Neural cell (in vitro differentiated cells): ENCODE measurements around the gene IFNLR1. TPM values are rescaled to one million over a fixed set of nuclear protein-coding genes. Genes with fewer than 3 reads are reported as not detected.

Source experiments
- H2AFZ ChIP-seq: fragments of 200-600, 300-800 bp; sonication (generic), shearing (Covaris generic); 2 replicates; pipeline ENCODE4 v1.6.0; 2014; ENCODE audit warnings: low read depth, mild to moderate bottlenecking, antibody characterized with exemption, low read length, moderate library complexity
- H3F3A ChIP-seq: fragments of 200-600 bp; shearing (Covaris generic); 2 replicates; pipeline ENCODE4 v1.6.1; 2016; ENCODE audit warnings: mild to moderate bottlenecking, moderate library complexity, mixed read lengths, antibody characterized with exemption, low read length; ENCODE audit not compliant: insufficient read depth, poor library complexity, severe bottlenecking
- H3K27ac ChIP-seq: fragments of 200-600, 300-800 bp; sonication (generic), shearing (Covaris generic); 2 replicates; pipeline ENCODE4 v1.5.1; 2014; ENCODE audit warnings: mild to moderate bottlenecking, low read length, moderate library complexity
- H3K27me3 ChIP-seq: fragments of 300-800, 200-600 bp; sonication (generic), shearing (Covaris generic); 2 replicates; pipeline ENCODE4 v1.6.0; 2014; ENCODE audit warnings: mild to moderate bottlenecking, low read depth, low read length, moderate library complexity; ENCODE audit not compliant: insufficient read depth
- H3K36me3 ChIP-seq: fragments of 300-800, 200-600 bp; sonication (generic), shearing (Covaris generic); 2 replicates; pipeline ENCODE4 v1.5.1; 2014; ENCODE audit warnings: mild to moderate bottlenecking, antibody characterized with exemption, low read length, moderate library complexity; ENCODE audit not compliant: insufficient read depth
- H3K4me2 ChIP-seq: fragments of 300-800, 200-600 bp; sonication (generic), shearing (Covaris generic); 2 replicates; pipeline ENCODE4 v1.6.0; 2014; ENCODE audit warnings: mild to moderate bottlenecking, low read length
- H3K4me3 ChIP-seq: fragments of 300-800, 200-600 bp; sonication (generic), shearing (Covaris generic); 2 replicates; pipeline ENCODE4 v1.5.1; 2014; ENCODE audit warnings: mild to moderate bottlenecking, low read length, moderate library complexity
- H3K79me2 ChIP-seq: fragments of 200-600 bp; shearing (Covaris generic); replicated peaks from 2 replicates; pipeline ENCODE4 v1.6.0; 2014; ENCODE audit warnings: mild to moderate bottlenecking, low read length, moderate library complexity; ENCODE audit not compliant: insufficient read depth
- H3K9ac ChIP-seq: fragments of 300-800, 200-600 bp; sonication (generic), shearing (Covaris generic); 2 replicates; pipeline ENCODE4 v1.6.1; 2016; ENCODE audit warnings: mild to moderate bottlenecking, low read length, mixed read lengths
- H3K9me2 ChIP-seq: fragments of 200-600 bp; shearing (Covaris generic); 2 replicates; pipeline ENCODE4 v1.6.1; 2016; ENCODE audit warnings: mild to moderate bottlenecking, low read length, mixed read lengths; ENCODE audit not compliant: insufficient read depth
- H3K9me3 ChIP-seq: fragments of 200-600, 300-800 bp; sonication (generic), shearing (Covaris generic); 2 replicates; pipeline ENCODE4 v1.6.1; 2016; ENCODE audit warnings: mild to moderate bottlenecking, mixed run types, low read length, moderate library complexity, mixed read lengths
- H4K20me1 ChIP-seq: fragments of 200-600 bp; shearing (Covaris generic); 2 replicates; pipeline ENCODE4 v1.6.1; 2016; ENCODE audit warnings: mild to moderate bottlenecking, mixed run types; ENCODE audit not compliant: insufficient read depth
- CTCF ChIP-seq: fragments of 450-650 bp; IDR thresholded peaks from 2 replicates; pipeline ENCODE4 v1.5.1; 2014; ENCODE audit warnings: antibody characterized with exemption, mild to moderate bottlenecking, moderate library complexity; ENCODE audit not compliant: poor library complexity, severe bottlenecking
- EP300 ChIP-seq: fragments of 450-650 bp; conservative IDR thresholded peaks from 2 replicates; pipeline ENCODE4 v1.6.1; 2014; ENCODE audit warnings: antibody characterized with exemption, mild to moderate bottlenecking, moderate library complexity; ENCODE audit not compliant: poor library complexity, severe bottlenecking
- EZH2 ChIP-seq: fragments of 200-600, 300-800 bp; shearing (Covaris generic), sonication (generic); IDR thresholded peaks from 2 replicates; pipeline ENCODE4 v1.6.1; 2014; ENCODE audit warnings: antibody characterized with exemption, low read length, borderline replicate concordance, mild to moderate bottlenecking; ENCODE audit not compliant: insufficient read depth, poor library complexity, severe bottlenecking
- MXI1 ChIP-seq: fragments of 450-650 bp; conservative IDR thresholded peaks from 2 replicates; pipeline ENCODE4 v1.6.1; 2014; ENCODE audit warnings: antibody characterized with exemption, mild to moderate bottlenecking; ENCODE audit not compliant: poor library complexity, severe bottlenecking
- POLR2AphosphoS5 ChIP-seq: IDR thresholded peaks from 2 replicates; pipeline ENCODE4 v1.6.1; 2012
- RAD21 ChIP-seq: fragments of 450-650 bp; conservative IDR thresholded peaks from 2 replicates; pipeline ENCODE4 v1.6.1; 2014; ENCODE audit warnings: antibody characterized with exemption, mild to moderate bottlenecking, moderate library complexity
- REST ChIP-seq: IDR thresholded peaks from 2 replicates; pipeline ENCODE4 v1.6.1; 2012; ENCODE audit warnings: borderline replicate concordance
- SMC3 ChIP-seq: fragments of 450-650 bp; conservative IDR thresholded peaks from 2 replicates; pipeline ENCODE4 v1.6.1; 2014; ENCODE audit warnings: antibody characterized with exemption, mild to moderate bottlenecking, moderate library complexity; ENCODE audit not compliant: poor library complexity
- TAF1 ChIP-seq: IDR thresholded peaks from 2 replicates; pipeline ENCODE4 v1.6.1; 2012; ENCODE audit warnings: low read depth
- polyA plus RNA-seq: library from polyadenylated mRNA; depleted of rRNA; stranded (reverse); fragments of >200 nt; gene quantifications from 2 replicates; pipeline ENCODE4 v1.2.3, GENCODE V29; 2014

The IFNLR1 gene
- polyA plus RNA-seq, 1 donor from 2014 or later: 0.32 TPM

GRCh38 chr1:24206516-24207394 is 19.7 kb upstream of the IFNLR1 start:
- no peaks in the 10 kb centered on the region for H3K9me2 ChIP-seq
- H3K9ac ChIP-seq: no peak overlapping the region
- no peaks in the 10 kb centered on the region for H3K27me3 ChIP-seq
- no peak overlapping the region for H3K4me2 ChIP-seq
- H3K9me3 ChIP-seq: no peaks in the 10 kb centered on the region
- TF ChIP-seq MXI1: no peak
- TF ChIP-seq TAF1: no peak
- TF ChIP-seq RAD21: no peak
- no peak for TF ChIP-seq SMC3
- no peak for TF ChIP-seq CTCF
- TF ChIP-seq REST: no peak
- TF ChIP-seq EZH2: no peak
- no peak for TF ChIP-seq EP300
- no peak for TF ChIP-seq POLR2AphosphoS5
- H3K4me3 ChIP-seq: no peak overlapping the region
- H4K20me1 ChIP-seq: no peaks in the 10 kb centered on the region
- no peak overlapping the region for H2AFZ ChIP-seq
- H3K27ac ChIP-seq: no peak overlapping the region
- H3K36me3 ChIP-seq: no peaks in the 10 kb centered on the region
- H3K79me2 ChIP-seq: no peaks in the 10 kb centered on the region
- H3F3A ChIP-seq: no peaks in the 10 kb centered on the region

GRCh38 chr1:24206083-24206464 is 19.0 kb upstream of the IFNLR1 start:
- H3K79me2 ChIP-seq: no peaks in the 10 kb centered on the region
- no peaks in the 10 kb centered on the region for H4K20me1 ChIP-seq
- H3F3A ChIP-seq: no peaks in the 10 kb centered on the region
- no peak overlapping the region for H3K4me3 ChIP-seq
- H3K36me3 ChIP-seq: no peaks in the 10 kb centered on the region
- no peak overlapping the region for H2AFZ ChIP-seq
- H3K27ac ChIP-seq: no peak overlapping the region
- no peaks in the 10 kb centered on the region for H3K9me3 ChIP-seq
- H3K4me2 ChIP-seq: no peak overlapping the region
- H3K9me2 ChIP-seq: no peaks in the 10 kb centered on the region
- no peak overlapping the region for H3K9ac ChIP-seq
- H3K27me3 ChIP-seq: no peaks in the 10 kb centered on the region
- no peak for TF ChIP-seq RAD21
- TF ChIP-seq REST: no peak
- TF ChIP-seq EP300: no peak
- no peak for TF ChIP-seq SMC3
- TF ChIP-seq EZH2: no peak
- no peak for TF ChIP-seq MXI1
- TF ChIP-seq CTCF: no peak
- TF ChIP-seq TAF1: no peak
- TF ChIP-seq POLR2AphosphoS5: no peak
